H1 (cell line): ENCODE measurements around the gene BASP1. TPM values are rescaled to one million over a fixed set of nuclear protein-coding genes. Genes with fewer than 3 reads are reported as not detected.

Experiments
- CTCF ChIA-PET: fragments of 300-600 bp; sonication (Branson Sonifier 250); formaldehyde crosslinking; loops from one replicate; lab custom pipeline; 2021; ENCODE audit not compliant: partially characterized antibody; lab: Charles Lee
- POLR2A ChIA-PET: fragments of 300-600 bp; sonication (Branson Sonifier 250); formaldehyde crosslinking; loops from one replicate; lab custom pipeline; 2021; ENCODE audit warnings: inconsistent platforms; ENCODE audit not compliant: partially characterized antibody; lab: Charles Lee
- DNase-seq, 2 experiments: peaks; one replicate each; pipeline versions ENCODE4 v3.0.0 to v3.0.0-alpha.2; 2010 to 2022; ENCODE audit warnings: low spot score in 2 of 2, low read depth in 1 of 2, mixed read lengths in 1 of 2
- FAIRE-seq: peaks from 2 replicates; lab custom pipeline; 2011; peaks lifted over from hg19 to GRCh38; lab: Jason Lieb, UNC
- H2AFZ ChIP-seq: 2 replicates; pipeline ENCODE4 v1.8.1; 2012; ENCODE audit warnings: low read length, inconsistent platforms
- H2AK5ac ChIP-seq: 2 replicates; pipeline ENCODE4 v1.6.1; 2013; ENCODE audit warnings: low read depth, low read length
- H2BK120ac ChIP-seq: replicated peaks from 2 replicates; pipeline ENCODE3; 2013; ENCODE audit warnings: low read depth, low read length, inconsistent platforms
- H2BK12ac ChIP-seq: 2 replicates; pipeline ENCODE4 v1.6.1; 2013; ENCODE audit warnings: low read depth, low read length
- H2BK15ac ChIP-seq: 2 replicates; pipeline ENCODE4 v1.6.1; 2013; ENCODE audit warnings: low read length
- H2BK20ac ChIP-seq: 2 replicates; pipeline ENCODE4 v1.6.1; 2013; ENCODE audit warnings: low read length
- H2BK5ac ChIP-seq: 2 replicates; pipeline ENCODE4 v1.6.1; 2013; ENCODE audit warnings: low read depth, low read length
- H3K14ac ChIP-seq: 2 replicates; pipeline ENCODE4 v1.6.1; 2013; ENCODE audit warnings: inconsistent platforms; ENCODE audit not compliant: insufficient read length
- H3K18ac ChIP-seq: 2 replicates; pipeline ENCODE4 v1.6.1; 2013; ENCODE audit warnings: low read length; ENCODE audit errors: extremely low read depth
- H3K23ac ChIP-seq: 2 replicates; pipeline ENCODE4 v1.6.1; 2013; ENCODE audit warnings: inconsistent platforms; ENCODE audit not compliant: insufficient read length
- H3K23me2 ChIP-seq: 2 replicates; pipeline ENCODE4 v1.6.1; 2013; ENCODE audit warnings: low read depth, low read length
- H3K27ac ChIP-seq: 2 replicates; pipeline ENCODE4 v1.6.1; 2011; ENCODE audit warnings: low read depth, low read length, inconsistent platforms
- H3K27me3 ChIP-seq, 4 experiments: replicated peaks in 1 of 4; 1 replicate in 1 of 4; 2 replicates in 3 of 4; pipeline versions ENCODE4 v1.6.1 to v1.8.1; 2011 to 2013; ENCODE audit warnings: low read length in 3 of 4, mild to moderate bottlenecking in 3 of 4, inconsistent platforms in 2 of 4, mixed read lengths in 2 of 4, moderate library complexity in 1 of 4; ENCODE audit not compliant: control insufficient read depth in 3 of 4, insufficient read depth in 3 of 4; ENCODE audit errors: extremely low read depth in 1 of 4
- H3K36me3 ChIP-seq, 4 experiments: 2 replicates each; pipeline versions ENCODE4 v1.6.1 to v1.8.1; 2011 to 2013; ENCODE audit warnings: mild to moderate bottlenecking in 4 of 4, low read length in 3 of 4, moderate library complexity in 2 of 4, control low read depth in 1 of 4, inconsistent platforms in 1 of 4; ENCODE audit not compliant: insufficient read depth in 4 of 4, control insufficient read depth in 2 of 4
- H3K4ac ChIP-seq: replicated peaks from 2 replicates; pipeline ENCODE3; 2013; ENCODE audit warnings: low read length, low read depth, mixed read lengths, inconsistent platforms; ENCODE audit not compliant: insufficient read length
- H3K4me1 ChIP-seq, 4 experiments: replicated peaks in 1 of 4; 1 replicate in 1 of 4; 2 replicates in 3 of 4; pipeline versions ENCODE4 v1.6.1 to v1.8.1; 2011 to 2013; ENCODE audit warnings: low read length in 3 of 4, inconsistent platforms in 2 of 4, mixed read lengths in 1 of 4; ENCODE audit not compliant: insufficient read depth in 4 of 4, control insufficient read depth in 3 of 4
- H3K4me2 ChIP-seq, 2 experiments: 2 replicates each; pipeline versions ENCODE4 v1.6.1 to v1.8.1; 2011 to 2013; ENCODE audit warnings: low read depth in 2 of 2, low read length in 2 of 2, control low read depth in 1 of 2, inconsistent platforms in 1 of 2, mild to moderate bottlenecking in 1 of 2; ENCODE audit not compliant: insufficient read depth in 1 of 2
- H3K4me3 ChIP-seq, 4 experiments: fragments of 200-600, 300-600 bp in 1 of 4; sonication (generic), shearing (Covaris generic), sonication (Bioruptor Twin) in 1 of 4; 2 replicates each; pipeline versions ENCODE4 v1.5.1 to v1.8.1; 2011 to 2016; ENCODE audit warnings: low read length in 4 of 4, low read depth in 3 of 4, control low read depth in 2 of 4, inconsistent platforms in 2 of 4, mild to moderate bottlenecking in 2 of 4, mixed read lengths in 1 of 4, moderate library complexity in 1 of 4; ENCODE audit not compliant: insufficient read depth in 2 of 4; ENCODE audit errors: extremely low read depth in 1 of 4
- H3K56ac ChIP-seq: replicated peaks from 2 replicates; pipeline ENCODE3; 2013; ENCODE audit warnings: low read depth, mild to moderate bottlenecking, mixed read lengths, low read length, inconsistent platforms; ENCODE audit not compliant: insufficient read length
- H3K79me1 ChIP-seq: 2 replicates; pipeline ENCODE4 v1.6.1; 2013; ENCODE audit warnings: low read depth, low read length, control low read depth
- H3K79me2 ChIP-seq, 2 experiments: 2 replicates each; pipeline versions ENCODE4 v1.6.1 to v1.8.1; 2012 to 2013; ENCODE audit warnings: low read length in 2 of 2, mild to moderate bottlenecking in 2 of 2, inconsistent platforms in 1 of 2; ENCODE audit not compliant: insufficient read depth in 2 of 2, control insufficient read depth in 1 of 2
- H3K9ac ChIP-seq, 4 experiments: replicated peaks in 1 of 4; 1 replicate in 1 of 4; 2 replicates in 3 of 4; pipeline versions ENCODE4 v1.6.1 to v1.8.1; 2011 to 2013; ENCODE audit warnings: low read depth in 3 of 4, low read length in 3 of 4, control low read depth in 2 of 4, mild to moderate bottlenecking in 2 of 4, moderate library complexity in 2 of 4, inconsistent platforms in 1 of 4; ENCODE audit errors: extremely low read depth in 1 of 4
- H3K9me3 ChIP-seq, 2 experiments: 2 replicates each; pipeline versions ENCODE4 v1.6.1 to v1.8.1; 2012 to 2013; ENCODE audit warnings: mild to moderate bottlenecking in 2 of 2, moderate library complexity in 2 of 2, control low read depth in 1 of 2, inconsistent platforms in 1 of 2, low read depth in 1 of 2, low read length in 1 of 2, mixed read lengths in 1 of 2; ENCODE audit not compliant: insufficient read depth in 2 of 2
- H4K20me1 ChIP-seq, 2 experiments: replicated peaks in 1 of 2; 2 replicates each; pipeline versions ENCODE3 to v1.8.1; 2011 to 2013; ENCODE audit warnings: inconsistent platforms in 2 of 2, low read length in 2 of 2, mild to moderate bottlenecking in 1 of 2; ENCODE audit not compliant: insufficient read depth in 2 of 2, control insufficient read depth in 1 of 2
- H4K5ac ChIP-seq: 2 replicates; pipeline ENCODE4 v1.6.1; 2013; ENCODE audit warnings: low read length, low read depth, mixed read lengths, inconsistent platforms; ENCODE audit not compliant: insufficient read length
- H4K8ac ChIP-seq: 2 replicates; pipeline ENCODE4 v1.8.0; 2013; ENCODE audit warnings: mild to moderate bottlenecking, moderate library complexity, low read length, inconsistent platforms; ENCODE audit not compliant: insufficient read depth; ENCODE audit errors: extremely low read depth
- H4K91ac ChIP-seq: replicated peaks from 2 replicates; pipeline ENCODE3; 2013; ENCODE audit warnings: low read length, mixed read lengths, inconsistent platforms; ENCODE audit not compliant: insufficient read length
- ASH2L ChIP-seq: fragments of 200-600, 300-600 bp; sonication (generic); IDR thresholded peaks from one replicate; pipeline ENCODE4 v1.7.1; 2017; ENCODE audit warnings: low read length
- CTCF ChIP-seq, 3 experiments: IDR thresholded peaks; 1 replicate in 2 of 3; 2 replicates in 1 of 3; pipeline versions ENCODE4 v1.5.1 to v1.6.1; 2011; ENCODE audit warnings: low read length in 3 of 3, mild to moderate bottlenecking in 3 of 3, inconsistent platforms in 2 of 3, low read depth in 1 of 3, moderate library complexity in 1 of 3; ENCODE audit not compliant: insufficient read depth in 1 of 3; ENCODE audit errors: control extremely low read depth in 1 of 3
- E2F6 ChIP-seq: IDR thresholded peaks from 2 replicates; pipeline ENCODE4 v1.6.1; 2012; ENCODE audit warnings: inconsistent platforms
- NRF1 ChIP-seq: IDR thresholded peaks from 2 replicates; pipeline ENCODE4 v1.6.1; 2011; ENCODE audit warnings: mild to moderate bottlenecking, low read depth, low read length, improper control_type of control experiment
- SIN3A ChIP-seq, 2 experiments: IDR thresholded peaks in 1 of 2; conservative IDR thresholded peaks in 1 of 2; 2 replicates each; pipeline ENCODE4 v1.6.1; 2011 to 2012; ENCODE audit warnings: low read length in 2 of 2, improper control_type of control experiment in 1 of 2, low read depth in 1 of 2, mild to moderate bottlenecking in 1 of 2
- SP4 ChIP-seq: IDR thresholded peaks from 2 replicates; pipeline ENCODE4 v1.6.1; 2012; ENCODE audit warnings: low read length, inconsistent platforms
- TBP ChIP-seq: IDR thresholded peaks from 2 replicates; pipeline ENCODE4 v1.6.1; 2011; ENCODE audit warnings: low read depth, low read length, improper control_type of control experiment
- WGBS, 2 experiments: shearing (Covaris generic) in 1 of 2; methylation state at CpG; one replicate each; pipeline versions ENCODE4 v1.1.6 to v1.1.7; 2013 to 2015; ENCODE audit warnings: low lambda C conversion rate in 2 of 2, mixed read lengths in 2 of 2, inconsistent platforms in 1 of 2, low coverage in 1 of 2, missing lambda C conversion rate in 1 of 2; ENCODE audit not compliant: insufficient replicate concordance in 2 of 2, insufficient coverage in 1 of 2, insufficient read length in 1 of 2; ENCODE audit errors: extremely low coverage in 1 of 2, missing lambda C conversion rate in 1 of 2; 5-methylcytosine and 5-hydroxymethylcytosine counted together
- polyA plus RNA-seq, 7 experiments: library from polyadenylated mRNA; depleted of rRNA in 3 of 7; stranded (reverse) in 5 of 7; unstranded in 2 of 7; fragments of >200 nt in 5 of 7; fragments of 200-250 nt in 2 of 7; gene quantifications; 1 replicate in 5 of 7; 2 replicates in 1 of 7; 4 replicates in 1 of 7; pipeline versions ENCODE4 v1.2.1 to v1.2.3, GENCODE V29; 2011 to 2013; ENCODE audit warnings: missing spikeins in 2 of 7, mixed read lengths in 2 of 7
- total RNA-seq: library from RNA; stranded (reverse); fragmentation: NEBNext Ultra II Directional; extraction: Animal tissue kit (Norgen Biotek cat#: 25700); gene quantifications from 2 replicates; pipeline ENCODE4 v1.2.1, GENCODE V29; 2021

The BASP1 gene
- total and polyA plus RNA-seq, 2 of the 8 experiments (the other 6 are each of a cell fraction or from before 2014, with no cell fraction given): 95.2 to 104 TPM

- CTCF ChIA-PET: no interaction called here
- peak; percentile 7 for FAIRE-seq
- no peak overlapping the region for H3K18ac ChIP-seq
- H3K9me3 ChIP-seq: no peaks in the 10 kb centered on the region
- H2BK120ac ChIP-seq: no peak overlapping the region
- peak overlapping the region; percentile 89 for H4K8ac ChIP-seq
- H2AFZ ChIP-seq: no peak overlapping the region
- H2BK12ac ChIP-seq: no peak overlapping the region; the same call in 1 of the 2 replicates
- H3K9ac ChIP-seq: peak overlapping the region; percentile 26 to 79 (median 60)
- H2AK5ac ChIP-seq: no peak overlapping the region
- H3K79me1 ChIP-seq: 0 out of 2 replicates have a peak, but pooled peaks cover 2% of the 10 kb centered on the region
- H4K5ac ChIP-seq: no peak overlapping the region
- DNase-seq: peak in 1 of 2 experiments; percentile 79
- H4K91ac ChIP-seq: peak overlapping the region; percentile 82
- H2BK20ac ChIP-seq: no peak overlapping the region
- no peak overlapping the region for H2BK15ac ChIP-seq
- peaks cover 2 to 17% (median 10%) of the 10 kb centered on the region in 4 experiments for H3K4me1 ChIP-seq
- POLR2A ChIA-PET: no interaction called here
- peak overlapping the region; percentile 71 for H3K4ac ChIP-seq
- H3K36me3 ChIP-seq: peaks cover 0 to 8% (median 0%) of the 10 kb centered on the region in 4 experiments; a peak in 1 of 8 replicates
- peaks cover 9 to 18% of the 10 kb centered on the region in 2 experiments for H4K20me1 ChIP-seq
- H2BK5ac ChIP-seq: peak overlapping the region; percentile 41; the same call in 1 of the 2 replicates
- H3K23me2 ChIP-seq: peaks cover 12% of the 10 kb centered on the region; the same call in 1 of the 2 replicates
- H3K23ac ChIP-seq: no peak overlapping the region
- H3K79me2 ChIP-seq: peaks cover 13 to 58% of the 10 kb centered on the region in 2 experiments
- H3K14ac ChIP-seq: no peak overlapping the region
- no peak overlapping the region for H3K56ac ChIP-seq
- H3K27me3 ChIP-seq: no peaks in the 10 kb centered on the region
- TF ChIP-seq SIN3A (conservative IDR thresholded peaks at IDR 0.05 in 1 of 2, IDR thresholded peaks at IDR 0.05 in 1 of 2; ENCODE audit: low read depth in 1 of 2, low read length in 2 of 2) (peak in 1 of 2 experiments; percentile 64; a peak in 2 of 4 replicates), NRF1 (peak; percentile 85), TBP (no peak), E2F6 (peak; percentile 52), SP4 (0 out of 2 replicates have a peak, but pooled peaks have one; percentile 43), ASH2L (peak; percentile 63), CTCF (IDR thresholded peaks at IDR 0.05; ENCODE audit: control extremely low read depth in 1 of 3, insufficient read depth in 1 of 3, low read depth in 1 of 3, low read length in 3 of 3) (no peak)
- TF ChIP-seq, all 59 proteins: peak for 5
- Histone ChIP-seq H3K4me2 (peak overlapping the region; percentile 84 to 94), H3K27ac (no peak overlapping the region), H3K4me3 (peak overlapping the region; percentile 92 to 97 (median 94))
- WGBS, 2 experiments: 6% methylated on average over 20 of the region's 20 CpGs; no CpG with 5 or more reads in 1 of the 2 experiments
Observed at GRCh38 chr5:17219006-17219422, 1.6 kb downstream of the BASP1 start.
